SJSA1 (cell line): Measurements from ENCODE around the gene EPDR1. TPM values are rescaled to one million over a fixed set of nuclear protein-coding genes. Genes with fewer than 3 reads are reported as not detected.

Experiments used
- DNase-seq, 2 experiments: peaks; one replicate each; pipeline ENCODE4 v3.0.0-alpha.2; 2015 to 2020; ENCODE audit warnings: low spot score in 2 of 2, low read depth in 1 of 2
- H3K27ac ChIP-seq: fragments of 250-450 bp; sonication (Bioruptor Pico); 2 replicates; pipeline ENCODE4 v1.5.1; 2020; ENCODE audit warnings: mild to moderate bottlenecking, moderate library complexity
- H3K27me3 ChIP-seq: fragments of 250-450 bp; sonication (Bioruptor Pico); replicated peaks from 2 replicates; pipeline ENCODE4 v1.5.1; 2020; ENCODE audit warnings: mild to moderate bottlenecking, moderate library complexity
- H3K36me3 ChIP-seq: fragments of 250-450 bp; sonication (Bioruptor Pico); 2 replicates; pipeline ENCODE4 v1.5.1; 2020; ENCODE audit warnings: mild to moderate bottlenecking
- H3K4me1 ChIP-seq: fragments of 250-450 bp; sonication (Bioruptor Pico); replicated peaks from 2 replicates; pipeline ENCODE4 v1.6.1; 2021; ENCODE audit warnings: mild to moderate bottlenecking
- H3K4me3 ChIP-seq: fragments of 250-450 bp; sonication (Bioruptor Pico); 2 replicates; pipeline ENCODE4 v1.5.1; 2020; ENCODE audit warnings: mild to moderate bottlenecking
- H3K9me3 ChIP-seq: fragments of 250-450 bp; sonication (Bioruptor Pico); replicated peaks from 2 replicates; pipeline ENCODE4 v1.5.1; 2020; ENCODE audit warnings: mild to moderate bottlenecking
- total RNA-seq: library from RNA; depleted of rRNA; stranded (reverse); fragments of >200 nt; shearing (Covaris generic); gene quantifications from 2 replicates; pipeline ENCODE4 v1.2.3, GENCODE V29; 2014

EPDR1 gene
- total RNA-seq, 1 experiment from 2014 or later, result 58.1 TPM

GRCh38 chr7:37973915-37974314, 53.5 kb downstream of the EPDR1 start:
- Histone ChIP-seq H3K36me3 (no peaks in the 10 kb centered on the region), H3K27ac (no peak overlapping the region), H3K27me3 (no peaks in the 10 kb centered on the region), H3K9me3 (no peaks in the 10 kb centered on the region), H3K4me3 (no peak overlapping the region), H3K4me1 (no peaks in the 10 kb centered on the region)
- no peak for DNase-seq

- no peak overlapping the region for H3K4me3 ChIP-seq
- no peak overlapping the region for H3K27ac ChIP-seq
- no peaks in the 10 kb centered on the region for H3K4me1 ChIP-seq
- H3K36me3 ChIP-seq, result no peaks in the 10 kb centered on the region
- H3K27me3 ChIP-seq, result no peaks in the 10 kb centered on the region
- H3K9me3 ChIP-seq, result no peaks in the 10 kb centered on the region
- no peak for DNase-seq
Observed at GRCh38 chr7:37974711-37975110, 54.3 kb downstream of the EPDR1 start.

- H3K36me3 ChIP-seq, result no peaks in the 10 kb centered on the region
- DNase-seq, result no peak
- no peaks in the 10 kb centered on the region for H3K27me3 ChIP-seq
- H3K27ac ChIP-seq, result no peak overlapping the region
- H3K4me3 ChIP-seq, result no peak overlapping the region
- H3K4me1 ChIP-seq, result no peaks in the 10 kb centered on the region
- no peaks in the 10 kb centered on the region for H3K9me3 ChIP-seq
Observed at GRCh38 chr7:37977243-37977642, 56.8 kb downstream of the EPDR1 start.

DNA sequence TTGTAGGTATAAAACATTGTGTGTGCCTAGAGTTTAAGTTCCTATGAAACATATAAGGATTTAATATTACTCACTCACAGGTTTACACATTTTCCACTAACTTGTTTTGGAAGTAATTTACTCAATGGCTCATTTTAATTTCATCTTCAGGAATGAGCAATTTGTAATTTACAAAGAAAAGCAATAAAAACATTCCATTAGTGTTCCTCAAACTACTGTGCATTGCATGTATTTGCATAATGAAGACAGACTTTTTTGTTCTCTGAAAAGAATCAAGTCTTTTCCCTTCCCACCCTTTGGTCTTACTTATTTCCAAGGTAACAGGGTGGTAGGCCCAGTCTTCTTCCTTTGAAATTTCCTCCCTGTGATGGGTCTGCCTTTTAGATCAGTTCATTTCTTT, 61.2 kb downstream of the EPDR1 start:
- Histone ChIP-seq H3K4me3 (no peak overlapping the region), H3K27ac (no peak overlapping the region), H3K9me3 (no peaks in the 10 kb centered on the region), H3K36me3 (no peaks in the 10 kb centered on the region), H3K27me3 (no peaks in the 10 kb centered on the region), H3K4me1 (no peaks in the 10 kb centered on the region)
- no peak for DNase-seq

DNA sequence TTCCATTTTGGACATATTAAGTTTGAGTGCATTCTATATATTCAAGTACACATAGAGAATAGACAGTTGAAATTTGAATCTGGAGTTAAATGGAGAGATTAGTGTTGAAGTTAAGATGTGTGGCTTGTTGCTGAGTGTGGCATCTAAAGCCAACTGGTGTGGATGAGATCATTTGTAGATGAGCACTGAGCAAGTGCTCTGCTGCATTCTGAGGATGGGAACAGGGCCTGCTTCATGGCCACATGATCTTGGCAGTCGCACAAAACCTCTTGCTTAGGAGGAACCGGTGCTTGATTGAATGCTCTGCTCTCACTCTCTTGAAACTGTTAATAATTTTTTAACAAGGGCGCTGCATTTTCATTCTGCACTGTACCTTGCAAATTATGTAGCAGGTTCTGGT, 62.0 kb downstream of the EPDR1 start:
- no peak for DNase-seq
- H3K27ac ChIP-seq, result no peak overlapping the region
- no peak overlapping the region for H3K4me3 ChIP-seq
- H3K9me3 ChIP-seq, result no peaks in the 10 kb centered on the region
- H3K4me1 ChIP-seq, result no peaks in the 10 kb centered on the region
- H3K27me3 ChIP-seq, result no peaks in the 10 kb centered on the region
- no peaks in the 10 kb centered on the region for H3K36me3 ChIP-seq

- H3K4me3 ChIP-seq, result no peak overlapping the region
- no peaks in the 10 kb centered on the region for H3K4me1 ChIP-seq
- no peaks in the 10 kb centered on the region for H3K36me3 ChIP-seq
- H3K9me3 ChIP-seq, result no peaks in the 10 kb centered on the region
- H3K27ac ChIP-seq, result no peak overlapping the region
- H3K27me3 ChIP-seq, result no peaks in the 10 kb centered on the region
- no peak for DNase-seq
Observed at GRCh38 chr7:37984750-37985390, 64.4 kb downstream of the EPDR1 start.

DNA sequence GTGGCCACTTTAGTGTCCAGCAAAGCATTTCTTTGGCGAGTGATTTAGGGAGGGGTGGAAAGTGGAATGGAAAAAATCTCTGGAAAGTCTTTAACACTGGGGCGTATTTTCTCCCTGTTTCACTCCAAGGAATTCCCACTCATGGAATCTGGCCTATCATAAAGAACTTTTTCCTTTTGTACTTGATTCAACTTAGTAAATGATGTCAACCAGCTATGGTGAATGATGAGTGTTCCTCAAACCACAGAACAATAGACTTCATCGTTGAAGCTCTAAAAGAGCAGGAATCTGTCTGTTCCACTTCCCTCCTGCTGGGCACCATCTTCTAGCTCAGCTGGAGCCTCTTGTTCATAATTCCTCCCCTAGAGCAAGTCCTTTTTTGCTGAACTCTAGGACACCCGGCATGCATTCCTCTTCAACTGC, 66.5 kb downstream of the EPDR1 start:
- no peak for DNase-seq
- no peaks in the 10 kb centered on the region for H3K9me3 ChIP-seq
- H3K36me3 ChIP-seq, result no peaks in the 10 kb centered on the region
- H3K4me3 ChIP-seq, result no peak overlapping the region
- H3K27ac ChIP-seq, result no peak overlapping the region
- H3K27me3 ChIP-seq, result no peaks in the 10 kb centered on the region
- no peaks in the 10 kb centered on the region for H3K4me1 ChIP-seq

- Histone ChIP-seq H3K27ac (no peak overlapping the region), H3K4me1 (no peaks in the 10 kb centered on the region), H3K9me3 (no peaks in the 10 kb centered on the region), H3K36me3 (no peaks in the 10 kb centered on the region), H3K4me3 (no peak overlapping the region), H3K27me3 (no peaks in the 10 kb centered on the region)
- DNase-seq, result no peak
Observed at GRCh38 chr7:37987732-37988131, 67.3 kb downstream of the EPDR1 start.

DNA sequence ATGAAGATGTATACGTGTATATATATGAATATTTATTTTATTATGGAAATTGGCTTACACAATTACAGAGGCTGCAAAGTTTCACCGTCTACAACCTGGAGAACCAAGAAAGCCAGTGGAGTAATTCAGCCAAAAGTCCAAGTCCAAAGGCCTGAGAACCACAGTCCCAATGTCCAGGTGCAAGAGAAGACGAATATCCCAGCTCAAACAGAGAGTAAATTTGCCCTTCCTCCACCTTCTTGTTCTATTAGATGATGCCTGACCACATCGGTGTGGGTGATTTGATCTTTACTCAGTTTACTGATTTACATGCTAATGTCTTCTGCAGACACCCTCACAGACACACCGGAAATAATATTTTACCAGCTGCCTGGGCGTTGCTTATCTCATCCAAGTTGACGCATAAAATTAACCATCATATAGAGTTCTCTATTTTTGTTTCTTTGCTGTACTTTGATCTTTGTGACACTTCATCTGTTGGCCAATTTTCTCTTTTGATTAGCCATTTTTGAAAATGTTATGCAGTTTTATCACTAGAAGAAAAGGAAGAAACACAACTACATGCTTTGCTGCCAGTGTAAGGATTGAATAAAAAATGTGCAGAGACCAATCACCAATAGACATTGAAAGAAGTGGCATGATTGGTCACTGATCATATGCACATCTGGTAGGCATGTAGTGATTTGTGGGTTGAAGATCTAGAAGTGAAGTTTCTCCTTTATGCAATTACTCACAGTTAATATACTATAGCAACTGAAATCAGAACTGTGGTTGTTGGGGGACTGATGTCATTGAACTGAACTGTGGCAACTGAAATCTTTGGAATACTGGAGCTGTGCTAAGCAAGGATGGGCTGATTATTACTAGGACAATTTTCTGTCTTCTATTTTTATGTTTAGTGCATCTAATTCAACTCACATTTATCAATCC, 68.5 kb downstream of the EPDR1 start:
- no peak overlapping the region for H3K4me3 ChIP-seq
- H3K27ac ChIP-seq, result no peak overlapping the region
- H3K27me3 ChIP-seq, result no peaks in the 10 kb centered on the region
- no peaks in the 10 kb centered on the region for H3K4me1 ChIP-seq
- H3K9me3 ChIP-seq, result no peaks in the 10 kb centered on the region
- H3K36me3 ChIP-seq, result no peaks in the 10 kb centered on the region
- DNase-seq, result no peak

GRCh38 chr7:37990337-37990736, 69.9 kb downstream of the EPDR1 start:
- Histone ChIP-seq H3K4me1 (no peaks in the 10 kb centered on the region), H3K4me3 (no peak overlapping the region), H3K27me3 (no peaks in the 10 kb centered on the region), H3K36me3 (no peaks in the 10 kb centered on the region), H3K27ac (no peak overlapping the region), H3K9me3 (no peaks in the 10 kb centered on the region)
- no peak for DNase-seq

DNA sequence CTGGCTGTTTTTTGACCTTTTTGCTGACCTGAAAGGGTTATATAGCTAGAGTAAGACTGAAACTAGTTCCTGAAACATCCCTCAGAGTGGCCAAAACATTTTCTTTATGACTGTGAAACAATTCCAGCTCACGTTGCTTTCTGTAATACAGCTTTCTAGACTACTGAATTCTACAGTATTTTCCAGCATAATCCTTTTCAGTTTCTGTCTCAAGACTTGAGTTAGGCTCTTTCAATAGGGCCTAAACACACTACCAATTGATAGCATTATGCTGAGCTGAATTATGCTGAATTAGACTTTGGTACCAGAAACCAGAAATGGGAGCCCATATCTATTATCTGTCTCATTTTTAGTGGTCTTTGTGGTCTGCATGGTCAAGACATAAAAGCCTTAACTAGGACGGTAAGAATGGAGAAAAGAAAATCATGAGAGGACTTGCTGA, 72.6 kb downstream of the EPDR1 start:
- Histone ChIP-seq H3K9me3 (no peaks in the 10 kb centered on the region), H3K27ac (no peak overlapping the region), H3K4me3 (no peak overlapping the region), H3K36me3 (no peaks in the 10 kb centered on the region), H3K4me1 (no peaks in the 10 kb centered on the region), H3K27me3 (no peaks in the 10 kb centered on the region)
- DNase-seq, result no peak

DNA sequence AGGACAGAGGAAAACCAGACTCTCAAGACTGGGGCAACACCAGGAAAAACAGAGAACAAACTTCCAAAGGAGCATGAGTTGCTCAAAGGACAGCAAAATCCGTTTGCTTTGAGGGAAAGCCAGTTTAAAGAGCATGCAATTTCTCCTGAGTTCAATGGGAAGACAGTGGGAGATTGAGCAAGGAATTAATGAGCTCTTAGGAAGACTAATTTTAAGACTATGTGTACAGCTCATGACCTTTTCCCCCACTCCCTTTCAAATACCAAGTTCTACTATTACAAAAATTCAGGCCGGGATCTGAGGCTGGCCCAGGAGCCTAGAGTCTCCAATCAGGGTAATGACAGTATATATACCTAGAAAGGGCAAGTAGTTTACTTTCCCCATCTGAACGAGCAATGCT, 79.2 kb downstream of the EPDR1 start:
- no peaks in the 10 kb centered on the region; the same call in 1 of the 2 replicates for H3K27me3 ChIP-seq
- no peak overlapping the region for H3K27ac ChIP-seq
- no peak overlapping the region for H3K4me3 ChIP-seq
- no peak for DNase-seq
- no peaks in the 10 kb centered on the region for H3K4me1 ChIP-seq
- H3K9me3 ChIP-seq, result no peaks in the 10 kb centered on the region
- no peaks in the 10 kb centered on the region for H3K36me3 ChIP-seq

GRCh38 chr7:38000272-38000671, 79.8 kb downstream of the EPDR1 start:
- no peaks in the 10 kb centered on the region for H3K36me3 ChIP-seq
- no peaks in the 10 kb centered on the region for H3K4me1 ChIP-seq
- H3K27ac ChIP-seq, result no peak overlapping the region
- H3K4me3 ChIP-seq, result no peak overlapping the region
- no peaks in the 10 kb centered on the region for H3K9me3 ChIP-seq
- DNase-seq, result no peak
- H3K27me3 ChIP-seq, result no peaks in the 10 kb centered on the region; the same call in 1 of the 2 replicates
